Duodenal mucosa (tissue), 2 donors: ENCODE results near the gene SLC22A6.

ENCODE experiments used
- H3K27ac ChIP-seq: one replicate; pipeline ENCODE4 v1.7.0; 2013; ENCODE audit warnings: low read depth, low read length
- H3K27me3 ChIP-seq, 2 donors: one replicate each; pipeline ENCODE4 v1.7.0; 2013; ENCODE audit warnings: low read length in 2 of 2, control low read depth in 1 of 2; ENCODE audit not compliant: insufficient read depth in 2 of 2, control insufficient read depth in 1 of 2
- H3K36me3 ChIP-seq, 2 donors: one replicate each; pipeline ENCODE4 v1.7.0; 2013; ENCODE audit warnings: low read length in 2 of 2, control low read depth in 1 of 2; ENCODE audit not compliant: insufficient read depth in 2 of 2, control insufficient read depth in 1 of 2
- H3K4me1 ChIP-seq, 2 donors: one replicate each; pipeline ENCODE4 v1.7.0; 2013; ENCODE audit warnings: low read length in 2 of 2, control low read depth in 1 of 2; ENCODE audit not compliant: insufficient read depth in 2 of 2, control insufficient read depth in 1 of 2
- H3K4me3 ChIP-seq, 2 donors: one replicate each; pipeline ENCODE4 v1.7.0; 2013; ENCODE audit warnings: low read length in 2 of 2, low read depth in 1 of 2
- H3K9ac ChIP-seq, 2 donors: one replicate each; pipeline ENCODE4 v1.7.0; 2013; ENCODE audit warnings: low read length in 2 of 2, low read depth in 1 of 2
- H3K9me3 ChIP-seq, 2 donors: one replicate each; pipeline ENCODE4 v1.7.0; 2013; ENCODE audit warnings: low read length in 2 of 2, control low read depth in 1 of 2; ENCODE audit not compliant: control insufficient read depth in 1 of 2

SLC22A6 gene

GRCh38 chr11:62994775-62995174, 10.0 kb upstream of the SLC22A6 start:
- Histone ChIP-seq H3K36me3 (no peaks in the 10 kb centered on the region), H3K9ac (no peak overlapping the region), H3K9me3 (no peaks in the 10 kb centered on the region), H3K4me1 (no peaks in the 10 kb centered on the region), H3K4me3 (no peak overlapping the region), H3K27me3 (peaks cover 4 to 9% of the 10 kb centered on the region in 2 donors), H3K27ac (no peak overlapping the region)

- Histone ChIP-seq H3K4me3 (no peak overlapping the region), H3K9ac (no peak overlapping the region), H3K36me3 (no peaks in the 10 kb centered on the region), H3K4me1 (no peaks in the 10 kb centered on the region), H3K27me3 (peaks cover 0 to 9% of the 10 kb centered on the region in 2 donors), H3K9me3 (no peaks in the 10 kb centered on the region), H3K27ac (no peak overlapping the region)
Measured at GRCh38 chr11:62988276-62988675, 3.5 kb upstream of the SLC22A6 start.

- Histone ChIP-seq H3K4me1 (no peaks in the 10 kb centered on the region), H3K27me3 (no peaks in the 10 kb centered on the region), H3K36me3 (no peaks in the 10 kb centered on the region), H3K27ac (no peak overlapping the region), H3K4me3 (no peak overlapping the region), H3K9ac (no peak overlapping the region), H3K9me3 (no peaks in the 10 kb centered on the region)
Measured at GRCh38 chr11:62985041-62985750, 429 bp upstream of the SLC22A6 start.

DNA sequence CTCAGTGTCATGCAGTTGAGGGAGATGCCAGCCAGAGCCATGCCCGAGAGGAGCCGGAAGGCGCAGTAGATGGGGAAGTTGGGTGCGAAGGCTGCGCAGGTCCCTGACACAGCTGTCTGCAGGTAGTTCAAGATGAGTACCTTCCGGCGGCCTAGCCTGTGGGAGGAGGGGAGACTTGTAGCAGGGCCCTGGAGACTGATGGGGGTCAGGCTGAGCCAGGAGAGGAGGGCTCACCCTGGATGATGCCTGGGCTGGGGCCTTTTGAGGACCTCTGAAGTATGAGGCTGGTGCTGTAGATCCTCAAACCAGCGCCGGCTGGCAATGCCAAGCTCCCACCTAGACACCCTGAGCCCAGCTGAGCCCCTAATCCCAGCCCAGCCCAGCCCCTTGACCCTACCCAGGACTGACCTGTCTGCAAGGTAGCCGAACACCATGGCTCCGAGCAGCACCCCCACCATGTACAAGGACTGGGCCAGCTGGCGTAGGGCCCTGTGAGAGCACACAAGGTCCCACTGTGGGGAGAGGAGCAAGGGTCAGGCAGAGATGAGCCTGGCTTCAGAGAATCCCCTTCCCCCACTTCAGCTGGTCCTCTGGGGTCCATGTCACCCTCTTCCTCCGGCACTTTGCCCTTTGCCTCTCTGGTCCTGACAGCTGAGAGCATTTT, 1.1 kb downstream of the SLC22A6 start:
- H3K9me3 ChIP-seq: no peaks in the 10 kb centered on the region
- H3K27me3 ChIP-seq: no peaks in the 10 kb centered on the region
- no peaks in the 10 kb centered on the region for H3K4me1 ChIP-seq
- H3K4me3 ChIP-seq: no peak overlapping the region
- no peak overlapping the region for H3K9ac ChIP-seq
- H3K27ac ChIP-seq: no peak overlapping the region
- H3K36me3 ChIP-seq: no peaks in the 10 kb centered on the region

- Histone ChIP-seq H3K4me1 (no peaks in the 10 kb centered on the region), H3K36me3 (no peaks in the 10 kb centered on the region), H3K9ac (no peak overlapping the region), H3K4me3 (no peak overlapping the region), H3K9me3 (no peaks in the 10 kb centered on the region), H3K27me3 (no peaks in the 10 kb centered on the region), H3K27ac (no peak overlapping the region)
Measured at GRCh38 chr11:62981743-62982142, 3.0 kb downstream of the SLC22A6 start.

DNA sequence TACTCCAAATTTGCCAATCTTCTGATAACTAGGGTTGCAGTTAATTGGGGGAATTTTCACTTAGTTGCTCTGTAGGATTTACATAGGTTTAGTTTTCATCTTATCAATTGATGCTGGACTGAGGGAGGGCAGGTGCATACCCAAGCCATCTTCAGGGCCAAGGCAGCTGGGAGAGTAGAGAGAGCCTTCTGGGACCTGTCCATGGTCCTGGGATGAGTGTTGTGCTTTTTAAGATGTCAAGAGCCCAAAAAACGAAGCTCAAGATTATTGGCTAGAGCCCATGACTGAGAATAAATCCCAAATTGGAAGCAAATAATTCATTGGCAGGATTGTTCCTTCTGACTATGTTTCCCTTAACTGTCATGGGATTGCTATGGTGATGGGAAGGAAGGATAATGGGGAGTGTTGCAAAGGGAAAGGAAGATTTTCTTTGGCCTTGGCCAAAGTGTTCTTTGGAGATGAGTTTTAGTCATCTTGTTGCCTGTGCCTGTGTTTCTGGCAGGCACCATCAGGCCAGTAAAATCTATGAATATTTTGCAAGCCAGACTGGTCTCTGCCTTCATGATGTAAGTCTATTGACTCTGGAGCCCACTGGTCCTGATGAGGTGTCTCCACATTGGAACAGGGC, 4.5 kb downstream of the SLC22A6 start:
- Histone ChIP-seq H3K9ac (no peak overlapping the region), H3K4me3 (no peak overlapping the region), H3K27ac (no peak overlapping the region), H3K4me1 (peaks cover 5% of the 10 kb centered on the region in 2 donors), H3K27me3 (no peaks in the 10 kb centered on the region), H3K36me3 (no peaks in the 10 kb centered on the region), H3K9me3 (no peaks in the 10 kb centered on the region)

GRCh38 chr11:62976109-62976508, 8.7 kb downstream of the SLC22A6 start:
- Histone ChIP-seq H3K4me1 (peaks cover 11 to 14% of the 10 kb centered on the region in 2 donors), H3K27ac (no peak overlapping the region), H3K4me3 (no peak overlapping the region), H3K27me3 (no peaks in the 10 kb centered on the region), H3K9ac (no peak overlapping the region), H3K9me3 (no peaks in the 10 kb centered on the region), H3K36me3 (no peaks in the 10 kb centered on the region)

- no peaks in the 10 kb centered on the region for H3K36me3 ChIP-seq
- no peak overlapping the region for H3K9ac ChIP-seq
- H3K27ac ChIP-seq: no peak overlapping the region
- H3K9me3 ChIP-seq: no peaks in the 10 kb centered on the region
- H3K4me3 ChIP-seq: peak overlapping the region in 1 of 2 donors; percentile 6
- no peaks in the 10 kb centered on the region for H3K27me3 ChIP-seq
- H3K4me1 ChIP-seq: peaks cover 11 to 14% of the 10 kb centered on the region in 2 donors
Measured at GRCh38 chr11:62974848-62975522, 9.8 kb downstream of the SLC22A6 start.

DNA sequence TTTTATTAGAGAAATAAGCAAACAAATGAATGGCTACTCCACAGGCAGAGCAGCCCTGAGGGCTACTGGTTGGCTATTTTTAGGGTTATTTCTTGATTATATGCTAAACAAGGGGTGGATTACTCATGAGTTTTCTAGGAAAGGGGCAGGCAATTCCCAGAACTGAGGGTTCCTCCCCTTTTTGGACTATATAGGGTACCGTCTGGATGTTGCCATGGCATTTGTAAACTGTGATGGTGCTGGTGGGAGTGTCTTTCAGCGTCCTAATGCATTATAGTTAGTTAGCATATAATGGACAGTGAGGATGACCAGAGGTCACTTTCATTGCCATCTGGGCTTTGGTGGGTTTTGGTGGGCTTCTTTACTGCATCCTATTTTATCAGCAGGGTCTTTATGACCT, 19.2 kb downstream of the SLC22A6 start:
- H3K4me3 ChIP-seq: no peak overlapping the region
- no peaks in the 10 kb centered on the region for H3K27me3 ChIP-seq
- no peaks in the 10 kb centered on the region for H3K36me3 ChIP-seq
- no peaks in the 10 kb centered on the region for H3K4me1 ChIP-seq
- no peak overlapping the region for H3K9ac ChIP-seq
- no peak overlapping the region for H3K27ac ChIP-seq
- no peaks in the 10 kb centered on the region for H3K9me3 ChIP-seq

GRCh38 chr11:62962391-62962790, 22.4 kb downstream of the SLC22A6 start:
- Histone ChIP-seq H3K4me1 (peaks cover 11 to 13% of the 10 kb centered on the region in 2 donors), H3K9me3 (no peaks in the 10 kb centered on the region), H3K27me3 (no peaks in the 10 kb centered on the region), H3K9ac (no peak overlapping the region), H3K4me3 (no peak overlapping the region), H3K27ac (no peak overlapping the region), H3K36me3 (no peaks in the 10 kb centered on the region)
